Bronchial smooth muscle cell (primary cell): Measurements from ENCODE around the gene OST4. TPM values are rescaled to one million over a fixed set of nuclear protein-coding genes. Genes with fewer than 3 reads are reported as not detected.

Experiments
- total RNA-seq: library from RNA; depleted of rRNA; stranded (reverse); fragments of >200 nt; gene quantifications from 2 replicates; pipeline ENCODE4 v1.2.1, GENCODE V29; 2014

Gene OST4
- 622 and 1,171 TPM in 2 replicates for total RNA-seq

DNA sequence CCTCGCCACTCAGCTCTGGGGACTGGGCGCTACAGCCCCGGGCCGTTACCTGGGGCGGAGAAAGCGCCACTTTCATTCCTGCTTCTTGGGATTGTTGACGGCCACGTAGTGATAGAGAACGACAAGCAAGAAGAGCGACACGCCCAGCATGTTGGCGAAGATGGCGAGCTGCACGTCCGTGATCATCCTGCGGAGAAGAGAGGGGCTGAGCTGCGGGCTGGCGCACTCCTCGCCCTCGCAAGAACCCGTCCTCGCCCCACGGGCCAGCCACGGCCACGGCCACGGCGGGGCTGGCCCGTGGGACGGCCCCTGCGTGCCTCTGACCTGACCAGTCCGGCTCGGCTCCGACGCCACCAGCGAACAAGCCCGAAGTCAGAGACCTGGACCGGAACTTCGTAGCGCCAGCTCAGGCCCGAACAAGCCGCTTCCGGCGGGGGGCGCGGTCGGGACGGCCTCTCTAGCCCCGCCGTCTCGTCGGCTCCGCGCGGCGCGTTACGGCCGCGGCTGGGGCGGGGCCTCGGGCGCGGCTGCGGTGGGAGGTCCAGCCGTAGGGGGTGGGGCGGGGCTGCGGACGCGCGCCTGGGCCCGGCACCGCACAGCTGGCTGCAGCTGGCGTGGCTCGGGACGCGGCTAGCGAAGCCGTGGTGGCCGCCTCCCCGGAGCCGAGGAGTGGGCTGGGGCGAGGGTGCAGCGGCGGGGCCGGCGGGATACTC lies at the start of gene OST4:
Gene OST4 (minus strand): TSS at position 378 of the 713 bp plus-strand sequence.

GRCh38 chr2:27118525-27119329 lies 47.3 kb upstream of the OST4 start, which contains the start of gene CGREF1:
Gene CGREF1 (minus strand): TSS chr2:27119128. CDS start chr2:27104366, 14,762 bp downstream.

DNA sequence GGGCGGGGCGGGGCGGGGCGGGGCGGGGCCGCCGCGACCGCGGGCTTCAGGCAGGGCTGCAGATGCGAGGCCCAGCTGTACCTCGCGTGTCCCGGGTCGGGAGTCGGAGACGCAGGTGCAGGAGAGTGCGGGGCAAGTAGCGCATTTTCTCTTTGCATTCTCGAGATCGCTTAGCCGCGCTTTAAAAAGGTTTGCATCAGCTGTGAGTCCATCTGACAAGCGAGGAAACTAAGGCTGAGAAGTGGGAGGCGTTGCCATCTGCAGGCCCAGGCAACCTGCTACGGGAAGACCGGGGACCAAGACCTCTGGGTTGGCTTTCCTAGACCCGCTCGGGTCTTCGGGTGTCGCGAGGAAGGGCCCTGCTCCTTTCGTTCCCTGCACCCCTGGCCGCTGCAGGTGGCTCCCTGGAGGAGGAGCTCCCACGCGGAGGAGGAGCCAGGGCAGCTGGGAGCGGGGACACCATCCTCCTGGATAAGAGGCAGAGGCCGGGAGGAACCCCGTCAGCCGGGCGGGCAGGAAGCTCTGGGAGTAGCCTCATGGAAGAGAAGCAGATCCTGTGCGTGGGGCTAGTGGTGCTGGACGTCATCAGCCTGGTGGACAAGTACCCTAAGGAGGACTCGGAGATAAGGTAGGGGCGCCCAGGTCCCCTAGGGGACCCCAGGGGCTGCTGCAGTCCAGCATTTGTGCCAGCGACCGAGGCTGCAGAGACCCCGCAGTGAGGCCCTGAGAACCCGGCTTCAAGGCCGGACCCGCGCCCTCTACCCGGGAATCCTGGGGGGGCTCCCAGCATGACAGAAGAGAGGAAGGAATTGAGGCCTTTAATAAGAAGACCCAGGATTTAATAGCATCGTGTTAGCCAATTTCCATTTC lies 15.5 kb upstream of the OST4 start, which contains the start of gene KHK:
Gene KHK (plus strand): TSS at position 49 of the 870 bp plus-strand sequence. CDS start 488 bp downstream, at position 537.

GRCh38 chr2:27078267-27079194 lies 7.1 kb upstream of the OST4 start, which contains the start of gene EMILIN1:
Gene EMILIN1 (plus strand): TSS chr2:27078615. CDS start chr2:27079066, 451 bp downstream.

DNA sequence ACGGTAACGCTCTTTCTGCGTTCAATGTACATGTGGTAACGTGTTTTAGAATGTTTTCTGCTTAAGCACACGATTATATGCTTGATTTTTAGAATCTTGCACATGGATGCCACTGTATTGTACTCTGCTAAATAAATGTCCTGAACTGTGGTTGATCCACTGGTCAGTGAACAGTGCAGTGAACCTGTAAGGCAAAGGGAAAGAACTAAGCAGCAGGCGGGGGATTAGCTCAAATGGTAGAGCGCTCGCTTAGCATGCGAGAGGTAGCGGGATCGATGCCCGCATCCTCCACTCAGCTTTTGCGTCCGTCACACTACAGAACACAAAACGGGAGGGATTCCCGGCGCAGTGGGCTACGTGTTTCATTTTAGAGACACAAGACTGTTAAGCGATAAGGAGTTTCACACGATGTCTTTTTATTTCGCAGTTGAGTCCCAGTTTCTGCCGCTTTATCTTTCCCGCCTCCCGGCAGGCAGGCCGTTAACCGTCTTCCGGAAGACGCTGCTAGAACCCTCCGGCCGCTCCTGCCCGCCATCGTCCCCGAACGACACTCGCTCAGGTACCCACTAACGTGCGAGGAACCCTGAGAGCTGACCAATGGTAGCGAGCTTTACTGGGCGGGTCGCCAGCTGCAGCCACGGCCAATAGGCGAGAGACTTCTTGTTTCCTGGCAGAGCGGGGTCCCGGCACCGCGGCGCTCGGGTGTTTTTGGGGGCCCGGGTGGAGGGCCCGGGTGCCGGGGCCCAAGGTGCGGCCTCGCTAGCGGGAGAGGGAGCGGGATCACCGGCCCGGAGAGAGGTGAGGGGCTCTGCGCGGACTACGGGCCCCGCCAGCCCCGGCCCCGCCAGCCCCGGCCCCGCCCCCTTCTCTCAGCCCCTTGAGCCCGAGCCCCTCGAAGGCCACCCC lies 20.2 kb downstream of the OST4 start, which contains the start of gene AGBL5:
Gene AGBL5 (plus strand): TSS at position 673 of the 906 bp plus-strand sequence. CDS start 1,291 bp downstream, outside the sequence.

DNA sequence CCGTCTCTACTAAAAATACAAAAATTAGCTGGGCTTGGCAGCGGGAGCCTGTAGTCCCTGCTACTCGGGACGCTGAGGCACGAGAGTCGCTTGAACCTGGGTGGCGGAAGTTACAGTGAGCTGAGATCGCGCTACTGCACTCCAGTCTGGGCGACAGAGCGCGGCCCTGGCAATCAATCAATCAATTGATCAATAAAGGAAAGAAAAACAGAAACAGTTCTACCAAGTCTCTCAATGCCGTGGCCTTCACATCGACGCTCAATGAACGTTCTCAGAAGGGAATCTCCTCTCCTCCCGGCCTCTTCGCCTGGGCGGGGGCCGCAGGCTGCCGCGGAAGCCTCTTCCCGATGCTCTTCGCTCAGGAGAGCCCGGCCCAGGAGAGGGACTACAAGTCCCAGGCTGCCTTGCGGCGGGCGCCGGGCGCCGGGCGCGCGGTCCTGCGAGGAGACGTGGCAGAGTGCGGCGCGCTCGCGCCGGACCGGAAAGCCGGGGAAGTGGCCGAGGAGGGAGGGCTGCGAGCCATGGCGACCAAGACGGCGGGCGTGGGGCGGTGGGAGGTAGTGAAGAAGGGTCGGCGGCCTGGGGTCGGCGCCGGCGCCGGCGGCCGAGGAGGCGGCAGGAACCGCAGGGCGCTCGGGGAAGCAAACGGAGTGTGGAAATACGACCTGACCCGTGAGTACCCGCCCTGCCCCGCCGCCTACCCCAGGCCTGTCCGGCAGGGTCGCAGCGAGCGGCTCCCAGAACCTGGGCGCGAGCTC lies 38.8 kb downstream of the OST4 start, which contains the start of gene TMEM214:
Gene TMEM214 (plus strand): TSS at position 471 of the 758 bp plus-strand sequence. CDS start 51 bp downstream, at position 522.

Other genes with a start within 250 kb of the OST4 start
- gene DPYSL5, start 223.5 kb downstream of the OST4 start, total RNA-seq = not detected in 2 replicates
- 3.5 and 5.4 TPM in 2 replicates for gene MAPRE3, start 101.0 kb downstream of the OST4 start, total RNA-seq
- gene TMEM214, start 38.7 kb downstream of the OST4 start, total RNA-seq = 22.2 and 27.6 TPM in 2 replicates
- gene AGBL5, start 20.0 kb downstream of the OST4 start, total RNA-seq = 18.1 and 20.3 TPM in 2 replicates
- 257 and 364 TPM in 2 replicates for gene EMILIN1, start 7.0 kb upstream of the OST4 start, total RNA-seq
- gene KHK, start 15.1 kb upstream of the OST4 start, total RNA-seq = 0.32 and 1.3 TPM in 2 replicates
- 0.69 and 0.79 TPM in 2 replicates for gene CGREF1, start 47.5 kb upstream of the OST4 start, total RNA-seq
- 0.16 TPM in 1 of 2 replicates, not detected in the other for gene ABHD1, start 52.2 kb upstream of the OST4 start, total RNA-seq
- 40.7 TPM in 2 replicates for gene PREB, start 63.0 kb upstream of the OST4 start, total RNA-seq
- not detected in 2 replicates for gene PRR30, start 67.8 kb upstream of the OST4 start, total RNA-seq
- not detected in 2 replicates for gene TCF23, start 77.3 kb upstream of the OST4 start, total RNA-seq
- 241 and 261 TPM in 2 replicates for gene ATRAID, start 140.4 kb upstream of the OST4 start, total RNA-seq
- gene SLC5A6, start 140.6 kb upstream of the OST4 start, total RNA-seq = 6.6 and 9.1 TPM in 2 replicates
- gene CAD, start 145.7 kb upstream of the OST4 start, total RNA-seq = 21.9 and 22.9 TPM in 2 replicates
- not detected in 2 replicates for gene SLC30A3, start 191.4 kb upstream of the OST4 start, total RNA-seq
- gene DNAJC5G, start 203.8 kb upstream of the OST4 start, total RNA-seq = not detected in 2 replicates
- gene TRIM54, start 210.8 kb upstream of the OST4 start, total RNA-seq = 0.09 TPM in 1 of 2 replicates, not detected in the other
- 0.16 and 0.26 TPM in 2 replicates for gene UCN, start 236.8 kb upstream of the OST4 start, total RNA-seq